ENCODE results near the gene LHX6.

Gene LHX6

GRCh38 chr9:122192261-122192875 is 36.4 kb downstream of the LHX6 start:
- DNase-seq (ENCODE audit: low read depth, low spot score): no peak

- no peak for DNase-seq (ENCODE audit: low read depth, low spot score)
Observed at GRCh38 chr9:122191584-122191983, 37.2 kb downstream of the LHX6 start.

DNA sequence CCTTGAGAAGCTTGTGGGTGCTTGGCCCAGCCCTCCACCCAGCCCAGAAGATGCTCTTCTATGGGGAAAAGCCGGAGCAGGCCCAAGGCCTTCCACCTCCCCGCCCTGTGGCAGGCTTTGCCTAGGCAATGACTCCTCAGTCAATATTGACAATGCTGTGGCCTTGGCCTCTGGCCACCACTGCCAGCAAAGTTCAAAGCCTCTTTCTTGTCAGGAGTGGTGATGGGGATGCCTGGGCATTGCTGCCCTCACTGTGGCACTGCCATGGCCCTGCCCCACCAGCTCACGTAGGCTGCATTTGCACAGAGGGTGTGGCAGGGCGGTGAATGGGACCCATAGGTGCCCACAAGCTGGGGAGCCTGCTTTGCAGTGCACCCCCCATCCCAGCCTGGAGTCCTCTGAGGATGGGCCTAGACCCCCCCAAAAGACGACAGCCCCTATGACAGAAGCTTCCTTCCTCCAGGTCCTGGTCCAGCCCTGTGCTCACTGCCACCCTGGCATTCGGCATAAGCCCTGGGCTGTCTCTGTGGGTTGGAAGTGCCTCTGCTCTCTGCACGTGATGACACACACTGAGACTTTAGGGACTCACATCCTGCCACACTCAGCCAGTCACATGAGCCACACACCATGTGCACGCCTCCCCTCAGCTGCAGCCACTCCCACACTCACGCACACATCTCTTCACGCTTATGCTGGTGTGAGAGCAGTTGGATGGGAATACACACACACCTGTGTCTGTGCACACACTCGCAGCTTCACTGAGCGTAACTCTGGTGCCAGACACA is 38.0 kb downstream of the LHX6 start:
- DNase-seq (ENCODE audit: low read depth, low spot score): no peak

GRCh38 chr9:122188369-122188768 is 40.4 kb downstream of the LHX6 start:
- no peak for DNase-seq (ENCODE audit: low read depth, low spot score)

GRCh38 chr9:122186777-122187470 is 41.8 kb downstream of the LHX6 start:
- no peak for DNase-seq (ENCODE audit: low read depth, low spot score)

GRCh38 chr9:122186301-122186700 is 42.5 kb downstream of the LHX6 start:
- DNase-seq (ENCODE audit: low read depth, low spot score): no peak

- DNase-seq (ENCODE audit: low read depth, low spot score): no peak
Observed at GRCh38 chr9:122184551-122184950, 44.2 kb downstream of the LHX6 start.

DNA sequence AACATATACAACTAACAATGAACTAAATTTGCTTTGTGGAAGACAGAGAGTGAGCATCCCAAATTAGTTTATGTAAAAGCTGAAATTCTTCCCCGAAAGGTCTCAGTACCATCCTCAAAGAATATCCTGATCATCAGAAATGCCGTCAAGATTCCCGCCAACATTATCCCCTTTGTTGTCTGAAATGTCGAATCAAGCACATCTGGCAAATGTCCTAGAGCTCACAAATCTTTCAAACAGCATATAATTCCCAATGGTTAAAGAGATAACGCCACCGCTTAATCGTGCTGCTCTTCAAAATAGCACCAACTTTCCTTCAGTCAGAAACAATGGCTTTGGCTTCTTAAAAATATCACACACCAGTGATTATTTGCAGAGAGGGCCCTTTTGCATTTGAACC is 45.3 kb downstream of the LHX6 start:
- no peak for DNase-seq (ENCODE audit: low read depth, low spot score)

- DNase-seq (ENCODE audit: low read depth, low spot score): no peak
Observed at GRCh38 chr9:122180633-122181032, 48.1 kb downstream of the LHX6 start.

DNA sequence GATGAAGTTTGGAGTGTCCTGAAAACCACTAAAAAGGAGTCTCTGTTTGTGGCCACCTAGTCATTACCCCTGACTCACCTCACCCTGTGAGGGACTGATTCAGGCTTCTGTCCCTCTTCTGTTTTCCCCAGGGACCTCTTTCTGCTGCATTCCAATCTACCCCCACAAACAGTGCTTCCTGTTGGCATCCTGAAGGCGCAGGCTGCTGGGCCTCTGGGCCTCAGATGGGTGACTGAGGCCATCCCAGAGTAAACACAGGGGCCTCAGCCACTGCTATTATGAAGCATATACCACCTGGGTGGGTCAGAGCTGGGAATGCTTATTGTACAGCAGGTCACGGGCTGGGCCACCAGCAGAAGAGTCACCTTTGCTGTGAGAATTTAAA is 49.1 kb downstream of the LHX6 start:
- DNase-seq (ENCODE audit: low read depth, low spot score): no peak

- DNase-seq (ENCODE audit: low read depth, low spot score): no peak
Observed at GRCh38 chr9:122179054-122179689, 49.6 kb downstream of the LHX6 start.

DNA sequence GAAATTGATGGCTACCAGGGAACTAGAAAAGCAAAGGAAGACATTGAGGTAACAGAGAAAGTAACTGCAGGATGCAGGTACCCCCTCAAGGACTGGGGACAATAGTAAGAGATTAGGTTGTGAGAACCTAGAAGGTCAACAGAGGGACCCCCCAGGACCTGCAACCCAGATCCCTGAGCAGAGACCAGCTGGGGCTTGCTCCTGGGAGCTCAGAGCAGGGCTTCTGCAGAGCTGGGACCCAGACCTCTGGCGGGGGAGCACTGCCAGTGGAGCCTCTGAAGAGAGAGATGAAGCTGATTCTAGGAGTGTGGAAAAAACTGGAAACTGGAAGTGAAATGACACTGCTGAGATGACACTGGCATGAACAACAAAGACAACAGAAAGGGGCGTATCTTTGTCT is 51.8 kb downstream of the LHX6 start:
- no peak for DNase-seq (ENCODE audit: low read depth, low spot score)

DNA sequence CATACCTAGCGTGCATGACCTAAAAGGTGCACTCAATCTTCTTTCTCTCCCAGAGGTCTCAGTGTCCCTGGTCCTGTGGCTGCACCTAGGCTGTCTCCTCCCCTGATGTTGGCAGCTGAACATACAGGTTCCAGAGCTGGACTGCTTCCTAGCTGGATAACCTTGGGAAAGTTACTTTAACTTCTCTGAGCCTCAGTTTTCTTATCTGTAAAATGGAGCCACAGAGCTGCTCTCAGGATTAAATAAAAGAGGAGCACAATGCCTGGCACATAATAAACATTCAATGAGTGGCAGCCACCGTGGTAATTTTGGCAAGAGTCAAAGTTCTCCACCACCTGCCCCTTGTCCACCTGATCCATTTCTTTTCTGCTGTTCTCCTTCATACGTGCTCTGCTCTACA is 55.1 kb downstream of the LHX6 start:
- no peak for DNase-seq (ENCODE audit: low read depth, low spot score)

DNA sequence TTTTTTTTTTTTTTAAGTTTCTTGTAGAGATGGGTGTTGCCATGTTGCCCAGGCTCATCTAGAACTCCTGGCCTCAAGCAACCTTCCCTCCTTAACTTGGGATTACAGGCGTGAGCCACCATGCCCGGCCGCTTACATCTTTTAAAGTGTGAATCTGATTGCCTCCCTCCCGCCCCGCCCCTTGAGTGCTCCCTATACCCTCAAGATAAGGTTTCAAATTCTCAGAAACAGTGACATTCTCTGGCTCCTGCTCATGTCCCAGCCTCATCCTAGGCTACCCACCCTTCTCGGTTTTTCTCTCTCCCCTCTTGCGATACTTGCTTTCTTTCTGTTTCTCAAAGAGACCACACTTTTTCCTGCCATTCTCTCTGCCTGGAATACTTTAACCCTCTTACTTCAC is 56.6 kb downstream of the LHX6 start:
- no peak for DNase-seq (ENCODE audit: low read depth, low spot score)

DNA sequence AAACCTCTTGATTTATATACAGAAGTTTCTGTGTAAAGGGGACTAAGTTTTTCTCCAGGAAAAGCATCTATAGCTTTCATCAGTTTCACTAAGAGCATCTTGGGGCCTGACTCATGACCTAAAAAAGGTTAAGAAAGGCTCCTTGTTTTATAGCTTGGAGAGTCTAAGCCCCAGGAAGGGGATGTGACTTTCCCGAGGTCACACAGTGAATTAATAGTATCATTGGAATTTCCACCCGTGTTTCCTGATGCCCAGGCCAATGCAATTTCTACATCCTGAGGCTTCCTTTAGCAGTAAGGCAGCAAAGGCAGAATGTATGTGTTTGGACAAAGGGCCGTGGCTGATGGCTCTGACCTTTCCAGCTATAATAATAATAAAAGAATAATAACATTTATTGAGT is 60.4 kb downstream of the LHX6 start:
- no peak for DNase-seq (ENCODE audit: low read depth, low spot score)

GRCh38 chr9:122164286-122164685 is 64.5 kb downstream of the LHX6 start:
- DNase-seq (ENCODE audit: low read depth, low spot score): no peak

DNA sequence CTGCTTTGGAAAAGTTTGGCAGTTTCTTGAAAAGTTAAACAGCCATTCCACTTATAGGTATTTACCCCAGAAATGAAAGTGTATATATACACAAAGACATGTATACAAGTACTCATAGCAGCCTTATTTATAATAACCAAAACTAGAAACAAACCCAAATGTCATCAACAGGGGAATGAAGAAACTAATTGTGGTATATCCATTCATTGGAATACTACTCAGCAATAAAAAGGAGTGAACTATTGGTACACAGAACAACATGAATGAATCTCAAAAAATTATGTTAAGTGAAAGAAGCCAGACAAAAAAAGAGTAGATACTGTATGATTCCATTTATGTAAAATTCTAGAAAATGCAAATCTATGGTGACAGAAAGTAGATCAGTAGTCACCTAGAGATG is 66.3 kb downstream of the LHX6 start:
- DNase-seq (ENCODE audit: low read depth, low spot score): no peak

GRCh38 chr9:122159925-122160246 is 68.9 kb downstream of the LHX6 start:
- no peak for DNase-seq (ENCODE audit: low read depth, low spot score)

GRCh38 chr9:122159026-122159924 is 69.5 kb downstream of the LHX6 start, which contains the start of the genes MORN5 and NDUFA8:
MORN5 (plus strand) TSS chr9:122159908; CDS start chr9:122159973, 65 bp downstream.
NDUFA8 (minus strand) TSS chr9:122159779; CDS start chr9:122159677, 102 bp downstream.
- peak; percentile 84 for DNase-seq (ENCODE audit: low read depth, low spot score)

GRCh38 chr9:122158202-122158601 is 70.6 kb downstream of the LHX6 start:
- no peak for DNase-seq (ENCODE audit: low read depth, low spot score)

GRCh38 chr9:122155796-122156195 is 73.0 kb downstream of the LHX6 start:
- DNase-seq (ENCODE audit: low read depth, low spot score): no peak

Measured in iPS DF 19.7 (cell line).